Activated CD8-positive, alpha-beta T cell treated with anti-CD3 and anti-CD28 coated beads for 36 hours (primary cell): ENCODE measurements around the gene ABHD16A. TPM values are rescaled to one million over a fixed set of nuclear protein-coding genes. Genes with fewer than 3 reads are reported as not detected.
A peak's percentile ranks its signal among the peaks of the same experiment; 100 is the strongest.

ENCODE experiments used
- ATAC-seq: fragments of 200-7000 bp; cut with Tn5 transposase; one replicate; pipeline ENCODE4 v1.10.0; 2021; ENCODE audit warnings: mild to moderate bottlenecking, moderate library complexity
- CTCF ChIA-PET: fragments of 350-600 bp; sonication (Branson Sonifier 250); formaldehyde crosslinking; loops from one replicate; lab custom pipeline; 2021; ENCODE audit warnings: antibody characterized with exemption; lab: Charles Lee
- POLR2A ChIA-PET: fragments of 350-600 bp; sonication (Branson Sonifier 250); formaldehyde crosslinking; loops from one replicate; lab custom pipeline; 2021; ENCODE audit warnings: antibody characterized with exemption; lab: Charles Lee
- DNase-seq: peaks from one replicate; pipeline ENCODE4 v3.0.0-alpha.2; 2020
- H3K27ac Mint-ChIP-seq: one replicate; pipeline ENCODE4 v1.8.0; 2021; ENCODE audit warnings: mild to moderate bottlenecking, mixed read lengths
- H3K27me3 Mint-ChIP-seq: one replicate; pipeline ENCODE4 v1.8.0; 2021; ENCODE audit warnings: mixed read lengths
- H3K36me3 Mint-ChIP-seq: one replicate; pipeline ENCODE4 v1.8.0; 2021; ENCODE audit warnings: low read depth, mixed read lengths
- H3K4me1 Mint-ChIP-seq: one replicate; pipeline ENCODE4 v1.8.0; 2021; ENCODE audit warnings: low read depth, mixed read lengths
- H3K4me3 Mint-ChIP-seq: one replicate; pipeline ENCODE4 v1.8.0; 2021; ENCODE audit warnings: mild to moderate bottlenecking, moderate library complexity, mixed read lengths
- H3K9me3 Mint-ChIP-seq: one replicate; pipeline ENCODE4 v1.8.0; 2021; ENCODE audit warnings: mixed read lengths
- CTCF ChIP-seq: fragments of 200-600 bp; IDR thresholded peaks from one replicate; pipeline ENCODE4 v1.8.0; 2022; ENCODE audit warnings: antibody characterized with exemption, mild to moderate bottlenecking
- intact Hi-C: fragments of 100-400 bp; cut with micrococcal nuclease; formaldehyde crosslinking; loops from one replicate; pipeline ENCODE4 v1.10.0; 2022
- total RNA-seq, 2 experiments: library from RNA; stranded (reverse); gene quantifications; one replicate each; pipeline ENCODE4 v1.2.3, GENCODE V29; 2021

The ABHD16A gene
- total RNA-seq, 2 experiments from 2014 or later, result 23.7 to 24.3 TPM

GRCh38 chr6:31707701-31708100 is 4.6 kb upstream of the ABHD16A start:
- no peak for DNase-seq
- POLR2A ChIA-PET, result no interaction called here
- CTCF ChIA-PET, result no interaction called here

GRCh38 chr6:31706599-31706998 is 3.5 kb upstream of the ABHD16A start, which contains the start of gene LY6G6F:
LY6G6F (plus strand) TSS chr6:31706866; CDS start chr6:31706907, 41 bp downstream.
- no peaks in the 10 kb centered on the region for H3K27me3 Mint-ChIP-seq
- H3K9me3 Mint-ChIP-seq, result no peaks in the 10 kb centered on the region
- CTCF ChIA-PET, result interaction anchor here (1.1 to 1.3 kb wide), 2 partner anchors 17 to 89 kb away, joined by 3 to 4 read pairs; partner anchors contain the start of gene VARS1
- H3K36me3 Mint-ChIP-seq, result no peaks in the 10 kb centered on the region
- no peak within 1 kb of the TSS for H3K27ac Mint-ChIP-seq
- ATAC-seq, result no peak
- peaks cover 12% of the 10 kb centered on the region for H3K4me1 Mint-ChIP-seq
- TF ChIP-seq CTCF, result no peak
- POLR2A ChIA-PET, result interaction anchor here (0.6 to 1.0 kb wide), 2 partner anchors 39 to 58 kb away, joined by 3 read pairs; no protein-coding TSS in a partner anchor
- intact Hi-C loops, result no loop called here
- no peak for DNase-seq
- no peak within 1 kb of the TSS for H3K4me3 Mint-ChIP-seq

More at GRCh38 chr6:31707701-31708100, 4.6 kb upstream of the ABHD16A start:
- Mint-ChIP-seq H3K9me3 (no peaks in the 10 kb centered on the region), H3K27me3 (no peaks in the 10 kb centered on the region), H3K36me3 (no peaks in the 10 kb centered on the region), H3K4me1 (peaks cover 11% of the 10 kb centered on the region), H3K27ac (no peak overlapping the region), H3K4me3 (no peak overlapping the region)
- intact Hi-C loops, result no loop called here
- TF ChIP-seq CTCF, result no peak
- ATAC-seq, result no peak

DNA sequence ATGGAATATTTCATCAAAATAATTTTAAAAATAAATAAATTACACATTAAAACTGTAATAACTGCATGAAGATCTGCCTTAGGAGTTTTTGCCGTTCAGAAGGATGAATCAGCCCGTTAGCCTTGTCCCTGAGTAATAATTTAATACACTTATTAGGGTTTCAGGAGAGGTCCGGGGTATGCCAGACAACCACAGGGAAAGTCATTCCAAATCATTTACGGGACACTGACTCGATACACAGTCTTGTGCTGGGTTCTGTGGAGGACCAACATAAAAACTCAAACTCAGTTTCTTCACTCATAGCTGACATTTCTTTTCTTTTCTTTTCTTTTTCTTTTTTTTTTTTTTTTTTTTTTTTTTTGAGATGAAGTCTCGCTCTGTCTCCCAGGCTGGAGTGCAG is 2.8 kb upstream of the ABHD16A start:
- H3K4me1 Mint-ChIP-seq, result peaks cover 16% of the 10 kb centered on the region
- no peak overlapping the region for H3K4me3 Mint-ChIP-seq
- no peak for TF ChIP-seq CTCF
- POLR2A ChIA-PET, result no interaction called here
- H3K27ac Mint-ChIP-seq, result no peak overlapping the region
- H3K27me3 Mint-ChIP-seq, result no peaks in the 10 kb centered on the region
- no peak for DNase-seq
- intact Hi-C loops, result no loop called here
- no peaks in the 10 kb centered on the region for H3K9me3 Mint-ChIP-seq
- H3K36me3 Mint-ChIP-seq, result peaks cover 3% of the 10 kb centered on the region
- CTCF ChIA-PET, result interaction anchor here (1.1 to 1.3 kb wide), 2 partner anchors 16 to 90 kb away, joined by 3 to 4 read pairs; partner anchors contain the start of gene VARS1
- no peak for ATAC-seq

DNA sequence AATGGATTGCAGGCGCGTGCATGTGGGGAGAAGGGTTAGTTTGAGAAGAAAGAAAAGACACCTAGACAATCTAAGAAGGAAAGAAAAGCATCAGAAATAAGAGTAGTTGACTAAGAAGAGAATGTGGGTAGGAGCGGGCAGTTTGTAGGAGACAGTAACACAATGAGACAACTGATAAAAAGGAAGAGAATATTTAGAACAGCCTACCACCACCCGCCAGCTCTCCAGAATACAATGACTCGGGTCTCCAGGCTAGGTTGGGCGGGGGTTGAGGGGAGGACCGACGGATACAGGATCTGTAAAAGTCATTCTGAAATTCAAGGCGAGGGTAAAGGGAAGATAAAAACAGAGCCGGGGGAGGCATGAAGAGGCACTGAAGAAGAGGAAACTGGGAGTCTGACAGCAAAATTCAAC is 712 bp downstream of the ABHD16A start:
- Mint-ChIP-seq H3K4me1 (peaks cover 27% of the 10 kb centered on the region), H3K4me3 (peak overlapping the region; percentile 95), H3K27me3 (no peaks in the 10 kb centered on the region), H3K9me3 (no peaks in the 10 kb centered on the region), H3K36me3 (peaks cover 7% of the 10 kb centered on the region), H3K27ac (peak overlapping the region; percentile 94)
- DNase-seq (peak; percentile 49), ATAC-seq (peak; percentile 12)
- intact Hi-C loops, result no loop called here
- ChIA-PET POLR2A (interaction anchor here (0.8 to 3.4 kb wide), 12 partner anchors 10 to 133 kb away, joined by 3 to 13 read pairs (median 5); partner anchors contain the start of genes C6orf47, CSNK2B, GPANK1 and LY6G5C), CTCF (interaction anchor here (1.2 to 1.4 kb wide), 2 partner anchors 94 to 104 kb away, joined by 3 to 5 read pairs; partner anchors contain the start of gene VARS1)
- no peak for TF ChIP-seq CTCF
